ENCODE data around the gene PLEKHA5. TPM values are rescaled to one million over a fixed set of nuclear protein-coding genes. Genes with fewer than 3 reads are reported as not detected.

Gene PLEKHA5
- total RNA-seq, 1 donor: 82.2 TPM

DNA sequence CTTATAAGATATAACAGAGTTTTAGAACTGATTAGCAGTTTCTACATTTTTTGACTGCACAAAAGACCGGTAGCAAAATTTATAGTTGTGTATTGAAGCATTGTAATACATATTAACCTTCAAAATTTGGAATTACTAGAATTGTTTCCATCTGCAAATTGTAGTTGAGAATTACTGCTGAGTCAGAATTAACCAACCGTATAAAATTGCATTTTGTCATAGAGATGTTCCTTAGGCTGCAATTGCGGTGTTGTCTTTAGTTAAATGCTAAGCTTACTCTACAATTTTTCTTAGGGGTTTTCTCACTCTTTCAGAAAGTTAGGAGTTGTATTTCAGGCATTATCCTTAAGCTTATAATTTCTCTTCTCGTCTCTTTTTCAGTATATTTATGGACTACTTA, 132.2 kb downstream of the PLEKHA5 start:
- no peak for TF ChIP-seq CTCF (IDR thresholded peaks at IDR 0.05; ENCODE audit: extremely low read depth, low read depth, low read length)
- Histone ChIP-seq H3K4me2 (ENCODE audit: insufficient read depth, low read length) (no peak overlapping the region), H2AFZ (ENCODE audit: low read length) (no peak overlapping the region), H3K9me3 (ENCODE audit: low read depth, low read length) (no peaks in the 10 kb centered on the region), H3K36me3 (ENCODE audit: insufficient read depth, low read length) (peaks cover 6% of the 10 kb centered on the region), H4K20me1 (ENCODE audit: insufficient read depth, low read length) (no peaks in the 10 kb centered on the region), H3K27ac (ENCODE audit: low read depth, low read length) (no peak overlapping the region), H3K4me3 (ENCODE audit: insufficient read depth, low read length) (no peak overlapping the region), H3K79me2 (ENCODE audit: insufficient read depth, low read length) (no peaks in the 10 kb centered on the region), H3K27me3 (ENCODE audit: insufficient read depth, low read length) (no peaks in the 10 kb centered on the region), H3K4me1 (ENCODE audit: insufficient read depth, low read length) (no peaks in the 10 kb centered on the region)
- DNase-seq (ENCODE audit: insufficient read length, low spot score, missing footprints): no peak

DNA sequence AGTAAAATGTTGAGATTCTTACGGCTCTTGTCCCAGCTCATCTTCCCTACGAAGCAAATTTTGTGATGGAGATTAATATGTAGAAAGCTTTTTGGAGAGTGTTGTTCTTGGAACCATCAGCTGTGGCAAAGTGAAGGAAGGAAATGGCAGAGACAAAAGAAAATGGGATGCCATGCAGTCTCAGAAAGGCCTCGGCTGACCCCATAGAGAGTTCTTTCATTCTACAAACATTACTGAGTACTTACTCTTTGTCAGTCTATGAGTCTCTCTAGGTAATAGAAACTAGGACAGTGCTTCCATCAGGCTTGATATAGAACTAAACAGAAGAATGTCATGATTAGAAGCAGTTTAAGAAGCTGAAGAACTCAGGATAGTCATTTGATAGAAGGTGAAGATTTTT, 134.1 kb downstream of the PLEKHA5 start:
- Histone ChIP-seq H3K4me3 (ENCODE audit: insufficient read depth, low read length) (no peak overlapping the region), H4K20me1 (ENCODE audit: insufficient read depth, low read length) (no peaks in the 10 kb centered on the region), H3K27me3 (ENCODE audit: insufficient read depth, low read length) (no peaks in the 10 kb centered on the region), H3K4me2 (ENCODE audit: insufficient read depth, low read length) (no peak overlapping the region), H3K36me3 (ENCODE audit: insufficient read depth, low read length) (peaks cover 11% of the 10 kb centered on the region), H3K27ac (ENCODE audit: low read depth, low read length) (no peak overlapping the region), H3K4me1 (ENCODE audit: insufficient read depth, low read length) (no peaks in the 10 kb centered on the region), H2AFZ (ENCODE audit: low read length) (no peak overlapping the region), H3K79me2 (ENCODE audit: insufficient read depth, low read length) (no peaks in the 10 kb centered on the region), H3K9me3 (ENCODE audit: low read depth, low read length) (no peaks in the 10 kb centered on the region)
- DNase-seq (ENCODE audit: insufficient read length, low spot score, missing footprints): peak; percentile 35
- no peak for TF ChIP-seq CTCF (IDR thresholded peaks at IDR 0.05; ENCODE audit: extremely low read depth, low read depth, low read length)

DNA sequence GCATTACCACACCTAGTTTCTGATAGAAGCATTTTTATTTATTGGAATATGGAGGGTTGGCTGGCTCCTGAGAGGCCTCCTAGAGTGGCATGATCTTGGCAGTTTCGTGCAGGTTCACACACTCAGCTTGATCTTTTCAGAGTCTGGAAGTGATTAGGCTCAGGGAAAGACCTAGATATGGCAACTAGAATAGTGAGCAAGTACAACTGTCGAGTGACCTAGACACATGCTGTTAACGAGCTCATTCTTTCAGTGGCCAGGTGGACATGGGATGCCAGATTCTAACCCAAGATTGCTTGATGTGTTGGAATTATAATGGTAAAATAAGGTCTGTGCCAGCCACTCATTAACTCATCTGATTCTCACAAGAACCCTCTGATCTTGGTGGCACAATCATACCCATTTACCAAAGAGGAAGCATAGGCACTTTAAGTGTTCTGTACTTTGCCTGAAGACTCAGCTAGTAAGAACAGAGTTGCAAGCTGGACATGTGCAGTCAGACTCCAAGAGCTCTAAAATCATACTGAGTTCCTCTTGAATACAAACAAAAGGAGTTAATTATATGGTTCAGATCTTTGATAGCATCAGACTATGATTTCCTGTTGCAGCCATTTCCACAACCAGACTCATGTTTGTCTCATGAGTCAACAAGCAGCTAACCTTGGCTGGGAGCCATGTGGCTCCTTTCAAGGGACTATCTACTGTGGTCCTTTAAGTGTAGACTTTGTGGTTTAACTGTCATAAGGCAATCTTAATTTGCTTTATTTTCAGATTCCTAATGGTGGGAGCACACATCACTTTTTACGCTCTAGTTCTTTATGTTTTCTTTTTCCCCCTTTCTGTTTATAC, 144.2 kb downstream of the PLEKHA5 start:
- peak; percentile 84 for DNase-seq (ENCODE audit: insufficient read length, low spot score, missing footprints)
- Histone ChIP-seq H3K79me2 (ENCODE audit: insufficient read depth, low read length) (no peaks in the 10 kb centered on the region), H3K4me1 (ENCODE audit: insufficient read depth, low read length) (peaks cover 18% of the 10 kb centered on the region), H3K27ac (ENCODE audit: low read depth, low read length) (peak overlapping the region; percentile 57), H3K36me3 (ENCODE audit: insufficient read depth, low read length) (peaks cover 18% of the 10 kb centered on the region), H3K4me3 (ENCODE audit: insufficient read depth, low read length) (peak overlapping the region; percentile 8), H4K20me1 (ENCODE audit: insufficient read depth, low read length) (no peaks in the 10 kb centered on the region), H2AFZ (ENCODE audit: low read length) (no peak overlapping the region), H3K9me3 (ENCODE audit: low read depth, low read length) (no peaks in the 10 kb centered on the region), H3K27me3 (ENCODE audit: insufficient read depth, low read length) (no peaks in the 10 kb centered on the region), H3K4me2 (ENCODE audit: insufficient read depth, low read length) (peak overlapping the region; percentile 61)
- no peak for TF ChIP-seq CTCF (IDR thresholded peaks at IDR 0.05; ENCODE audit: extremely low read depth, low read depth, low read length)

DNA sequence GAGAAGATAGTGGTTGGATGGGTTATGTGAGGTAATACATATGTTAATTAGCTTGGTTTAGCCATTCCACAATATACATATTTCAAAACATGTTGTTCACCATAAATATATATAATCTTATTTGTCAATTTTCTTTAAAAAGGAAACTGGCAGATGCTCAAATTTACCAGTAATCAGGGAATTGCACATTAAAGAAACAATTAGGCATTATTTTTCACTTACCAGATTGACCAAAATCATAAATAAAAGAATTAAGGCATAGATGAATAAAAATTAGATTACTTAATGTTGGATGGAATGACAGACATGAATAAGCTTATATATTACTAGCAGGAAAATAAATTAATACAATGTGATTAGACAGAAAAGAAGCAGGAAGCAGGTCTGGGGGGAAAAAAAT, 147.2 kb downstream of the PLEKHA5 start:
- DNase-seq (ENCODE audit: insufficient read length, low spot score, missing footprints): no peak
- no peak for TF ChIP-seq CTCF (IDR thresholded peaks at IDR 0.05; ENCODE audit: extremely low read depth, low read depth, low read length)
- no peaks in the 10 kb centered on the region for H3K27me3 ChIP-seq (ENCODE audit: insufficient read depth, low read length)
- H4K20me1 ChIP-seq (ENCODE audit: insufficient read depth, low read length): no peaks in the 10 kb centered on the region
- H3K4me3 ChIP-seq (ENCODE audit: insufficient read depth, low read length): no peak overlapping the region
- no peaks in the 10 kb centered on the region for H3K9me3 ChIP-seq (ENCODE audit: low read depth, low read length)
- no peaks in the 10 kb centered on the region for H3K79me2 ChIP-seq (ENCODE audit: insufficient read depth, low read length)
- H3K27ac ChIP-seq (ENCODE audit: low read depth, low read length): no peak overlapping the region
- H3K36me3 ChIP-seq (ENCODE audit: insufficient read depth, low read length): peaks cover 12% of the 10 kb centered on the region
- H2AFZ ChIP-seq (ENCODE audit: low read length): no peak overlapping the region
- peaks cover 18% of the 10 kb centered on the region for H3K4me1 ChIP-seq (ENCODE audit: insufficient read depth, low read length)
- H3K4me2 ChIP-seq (ENCODE audit: insufficient read depth, low read length): no peak overlapping the region
